GM10266 (cell line): ENCODE results near the gene ADGRD1.

Source experiments
- DNase-seq: peaks from one replicate; pipeline ENCODE4 v3.0.0; 2012; ENCODE audit errors: extremely low spot score
- CTCF ChIP-seq: IDR thresholded peaks from 2 replicates; pipeline ENCODE4 v1.5.1; 2012; ENCODE audit warnings: mild to moderate bottlenecking, low read depth; ENCODE audit not compliant: control insufficient read depth, insufficient read depth; ENCODE audit errors: missing control alignments

ADGRD1 gene

GRCh38 chr12:131012279-131013069, 58.8 kb downstream of the ADGRD1 start:
- no peak for DNase-seq
- TF ChIP-seq CTCF = no peak

- TF ChIP-seq CTCF = no peak
- DNase-seq = no peak
Measured at GRCh38 chr12:131013118-131013517, 59.4 kb downstream of the ADGRD1 start.

GRCh38 chr12:131014343-131014742, 60.6 kb downstream of the ADGRD1 start:
- no peak for TF ChIP-seq CTCF
- DNase-seq = no peak

- TF ChIP-seq CTCF = no peak
- no peak for DNase-seq
Measured at GRCh38 chr12:131015581-131016337, 62.1 kb downstream of the ADGRD1 start.

- TF ChIP-seq CTCF = no peak
- no peak for DNase-seq
Measured at GRCh38 chr12:131017477-131017991, 63.8 kb downstream of the ADGRD1 start.

- no peak for TF ChIP-seq CTCF
Measured at GRCh38 chr12:131018019-131018620, 64.4 kb downstream of the ADGRD1 start.

More at GRCh38 chr12:131018019-131018620, 64.4 kb downstream of the ADGRD1 start:
- no peak for DNase-seq
